OCI-LY7 (cell line): ENCODE results near the gene SLC22A14.

Experiments
- CTCF ChIP-seq: fragments of 200-600 bp; sonication (generic); conservative IDR thresholded peaks from 2 replicates; pipeline ENCODE4 v1.5.1; 2014; ENCODE audit warnings: mild to moderate bottlenecking, antibody characterized with exemption, low read length, moderate library complexity, mixed read lengths
- EZH2phosphoT487 ChIP-seq: fragments of 200-600 bp; sonication (generic); IDR thresholded peaks from 2 replicates; pipeline ENCODE4 v1.6.1; 2018; ENCODE audit warnings: low read depth, borderline replicate concordance, mild to moderate bottlenecking, mixed run types, antibody characterized with exemption, low read length, moderate library complexity, mixed read lengths

GRCh38 chr3:38361496-38361895 lies 79.4 kb downstream of the SLC22A14 start:
- TF ChIP-seq CTCF (no peak), EZH2phosphoT487 (no peak)
